Endothelial cell of umbilical vein (primary cell): ENCODE measurements around the gene MICAL3. TPM values are rescaled to one million over a fixed set of nuclear protein-coding genes. Genes with fewer than 3 reads are reported as not detected.

Source experiments
- BruUV-seq: library from RNA; stranded (reverse); fragments of 400-500 nt; replicated peaks from 2 replicates; lab custom pipeline; 2021; lab: Mats Ljungman, UMichigan
- CTCF ChIA-PET: fragments of 300-600, 350-600 bp; sonication (Branson Sonifier 250); formaldehyde crosslinking; loops from one replicate; lab custom pipeline; 2021; ENCODE audit warnings: antibody characterized with exemption, inconsistent platforms; lab: Charles Lee
- POLR2A ChIA-PET: fragments of 300-600, 350-600 bp; sonication (Branson Sonifier 250); formaldehyde crosslinking; loops from one replicate; lab custom pipeline; 2021; ENCODE audit warnings: antibody characterized with exemption, inconsistent platforms; lab: Charles Lee
- DNase-seq: peaks from one replicate; pipeline ENCODE4 v3.0.0-alpha.2; 2011; ENCODE audit warnings: low read depth, low spot score
- FAIRE-seq: peaks from 2 replicates; lab custom pipeline; 2011; peaks lifted over from hg19 to GRCh38; lab: Jason Lieb, UNC
- H2AFZ ChIP-seq: 2 replicates; pipeline ENCODE4 v1.6.0; 2012; ENCODE audit warnings: low read depth, low read length, control low read depth, inconsistent platforms
- H3K27ac ChIP-seq: 2 replicates; pipeline ENCODE4 v1.5.1; 2011; ENCODE audit warnings: low read depth, mild to moderate bottlenecking, control low read depth, low read length, moderate library complexity; ENCODE audit not compliant: insufficient read depth
- H3K27me3 ChIP-seq, 2 experiments: 2 replicates each; pipeline versions ENCODE4 v1.6.0 to v1.6.1; 2011; ENCODE audit warnings: low read length in 2 of 2, mixed read lengths in 1 of 2; ENCODE audit not compliant: control insufficient read depth in 2 of 2, insufficient read depth in 2 of 2
- H3K36me3 ChIP-seq, 2 experiments: 2 replicates in 1 of 2; 3 replicates in 1 of 2; pipeline ENCODE4 v1.5.1; 2011; ENCODE audit warnings: low read length in 2 of 2, mild to moderate bottlenecking in 1 of 2, moderate library complexity in 1 of 2; ENCODE audit not compliant: control insufficient read depth in 2 of 2, insufficient read depth in 2 of 2; ENCODE audit errors: extremely low read depth in 1 of 2
- H3K4me1 ChIP-seq: 3 replicates; pipeline ENCODE4 v1.5.1; 2011; ENCODE audit warnings: mild to moderate bottlenecking, low read length; ENCODE audit not compliant: control insufficient read depth, insufficient read depth; ENCODE audit errors: extremely low read depth
- H3K4me2 ChIP-seq: 2 replicates; pipeline ENCODE4 v1.6.1; 2011; ENCODE audit warnings: low read length, control low read depth, mixed read lengths; ENCODE audit not compliant: insufficient read depth
- H3K4me3 ChIP-seq, 3 experiments: fragments of 200-600 bp in 1 of 3; sonication (generic), shearing (Covaris generic) in 1 of 3; replicated peaks in 1 of 3; 2 replicates each; pipeline ENCODE4 v1.5.1; 2011 to 2016; ENCODE audit warnings: control low read depth in 3 of 3, low read length in 3 of 3, mild to moderate bottlenecking in 2 of 3, inconsistent platforms in 1 of 3, low read depth in 1 of 3, moderate library complexity in 1 of 3; ENCODE audit not compliant: insufficient read depth in 1 of 3
- H3K79me2 ChIP-seq: 2 replicates; pipeline ENCODE4 v1.6.0; 2012; ENCODE audit warnings: low read length, inconsistent platforms; ENCODE audit not compliant: control insufficient read depth, insufficient read depth
- H3K9ac ChIP-seq: replicated peaks from 2 replicates; pipeline ENCODE3; 2011; ENCODE audit warnings: low read length, control low read depth; ENCODE audit not compliant: insufficient read depth; ENCODE audit errors: extremely low read depth
- H3K9me1 ChIP-seq: replicated peaks from 3 replicates; pipeline ENCODE4 v1.6.0; 2011; ENCODE audit warnings: mild to moderate bottlenecking, low read length; ENCODE audit not compliant: control insufficient read depth, insufficient read depth; ENCODE audit errors: extremely low read depth
- H3K9me3 ChIP-seq: replicated peaks from 2 replicates; pipeline ENCODE4 v1.5.1; 2012; ENCODE audit warnings: low read length, inconsistent platforms; ENCODE audit not compliant: control insufficient read depth, insufficient read depth
- H4K20me1 ChIP-seq: replicated peaks from 2 replicates; pipeline ENCODE3; 2011; ENCODE audit warnings: mild to moderate bottlenecking, low read length; ENCODE audit not compliant: control insufficient read depth, insufficient read depth; ENCODE audit errors: extremely low read depth
- EZH2 ChIP-seq: IDR thresholded peaks from 2 replicates; pipeline ENCODE4 v1.6.1; 2012; ENCODE audit warnings: borderline replicate concordance, low read depth, mild to moderate bottlenecking, moderate library complexity, low read length, inconsistent platforms; ENCODE audit not compliant: severe bottlenecking
- FOS ChIP-seq: IDR thresholded peaks from 2 replicates; pipeline ENCODE4 v1.6.1; 2011; ENCODE audit warnings: mild to moderate bottlenecking, low read length, moderate library complexity, borderline replicate concordance; ENCODE audit not compliant: insufficient read depth
- GATA2 ChIP-seq: IDR thresholded peaks from 2 replicates; pipeline ENCODE4 v1.7.0; 2011; ENCODE audit warnings: low read depth, mild to moderate bottlenecking, moderate library complexity, mixed read lengths, low read length; ENCODE audit not compliant: insufficient read length, insufficient read depth
- JUN ChIP-seq: IDR thresholded peaks from 2 replicates; pipeline ENCODE4 v1.6.1; 2011; ENCODE audit warnings: borderline replicate concordance, low read depth; ENCODE audit not compliant: insufficient read length, insufficient read depth
- MAX ChIP-seq: IDR thresholded peaks from 2 replicates; pipeline ENCODE4 v1.6.1; 2011; ENCODE audit not compliant: insufficient read depth, insufficient read length
- MYC ChIP-seq: IDR thresholded peaks from one replicate; pipeline ENCODE4 v1.6.1; 2011; ENCODE audit warnings: mild to moderate bottlenecking, low read depth, low read length
- POLR2A ChIP-seq: IDR thresholded peaks from 2 replicates; pipeline ENCODE4 v1.6.1; 2012; ENCODE audit warnings: low read depth, mild to moderate bottlenecking, control low read depth, low read length
- POLR2AphosphoS5 ChIP-seq: IDR thresholded peaks from 2 replicates; pipeline ENCODE4 v1.6.1; 2012; ENCODE audit warnings: low read depth, mild to moderate bottlenecking, control low read depth, low read length, moderate library complexity; ENCODE audit not compliant: insufficient read depth
- dilution Hi-C: fragments of 300-500 bp; cut with MboI; formaldehyde crosslinking; loops from one replicate; pipeline ENCODE4 v1.15.0; 2019; ENCODE audit warnings: low sequenced_read_pairs; ENCODE audit not compliant: extremely low pct_ligation_motif_present
- intact Hi-C: fragments of 100-400 bp; cut with micrococcal nuclease; formaldehyde crosslinking; loops from one replicate; pipeline ENCODE4 v1.10.0; 2022
- polyA plus RNA-seq, 4 experiments: library from polyadenylated mRNA; depleted of rRNA in 3 of 4; stranded (reverse) in 3 of 4; unstranded in 1 of 4; fragments of >200 nt; gene quantifications; 2 replicates each; pipeline versions ENCODE4 v1.2.1 to v1.2.3, GENCODE V29; 2011 to 2012; ENCODE audit warnings: missing spikeins in 1 of 4
- total RNA-seq: library from RNA; stranded (reverse); gene quantifications from 2 replicates; pipeline ENCODE4 v1.2.3, GENCODE V29; 2021
- TF ChIP-seq, protein P1 (sequence below), 2 donors: IDR thresholded peaks; 1 replicate in 1 of 2; 2 replicates in 1 of 2; pipeline ENCODE4 v1.5.1; 2011; ENCODE audit warnings: low read length in 2 of 2, mild to moderate bottlenecking in 2 of 2, moderate library complexity in 2 of 2, control low read depth in 1 of 2, inconsistent platforms in 1 of 2, low read depth in 1 of 2; ENCODE audit not compliant: insufficient read depth in 1 of 2; ENCODE audit errors: extremely low read depth in 1 of 2

MICAL3 gene
- total and polyA plus RNA-seq, 2 donors (not counting 3 experiments of a cell fraction or from before 2014, with no cell fraction given), result 14.5 to 63.7 TPM

GRCh38 chr22:18013947-18014346 is 10.4 kb downstream of the MICAL3 start:
- H3K27me3 ChIP-seq, result no peaks in the 10 kb centered on the region
- dilution Hi-C loops, result no loop called here
- H3K4me3 ChIP-seq, result no peak overlapping the region
- BruUV-seq, result no TSS peak
- H2AFZ ChIP-seq, result no peak overlapping the region
- H3K9ac ChIP-seq, result no peak overlapping the region
- no peak overlapping the region for H3K27ac ChIP-seq
- H3K9me1 ChIP-seq, result no peaks in the 10 kb centered on the region
- intact Hi-C loops, result no loop called here
- no peaks in the 10 kb centered on the region for H3K4me1 ChIP-seq
- H3K79me2 ChIP-seq, result no peaks in the 10 kb centered on the region
- no peaks in the 10 kb centered on the region for H3K9me3 ChIP-seq
- no peak for DNase-seq
- no peaks in the 10 kb centered on the region for H3K36me3 ChIP-seq
- no peak for TF ChIP-seq FOS
- TF ChIP-seq POLR2AphosphoS5, result no peak
- TF ChIP-seq POLR2A, result no peak
- no peak for TF ChIP-seq GATA2
- no peak for TF ChIP-seq JUN
- no peak for TF ChIP-seq MAX
- TF ChIP-seq, protein P1, sequence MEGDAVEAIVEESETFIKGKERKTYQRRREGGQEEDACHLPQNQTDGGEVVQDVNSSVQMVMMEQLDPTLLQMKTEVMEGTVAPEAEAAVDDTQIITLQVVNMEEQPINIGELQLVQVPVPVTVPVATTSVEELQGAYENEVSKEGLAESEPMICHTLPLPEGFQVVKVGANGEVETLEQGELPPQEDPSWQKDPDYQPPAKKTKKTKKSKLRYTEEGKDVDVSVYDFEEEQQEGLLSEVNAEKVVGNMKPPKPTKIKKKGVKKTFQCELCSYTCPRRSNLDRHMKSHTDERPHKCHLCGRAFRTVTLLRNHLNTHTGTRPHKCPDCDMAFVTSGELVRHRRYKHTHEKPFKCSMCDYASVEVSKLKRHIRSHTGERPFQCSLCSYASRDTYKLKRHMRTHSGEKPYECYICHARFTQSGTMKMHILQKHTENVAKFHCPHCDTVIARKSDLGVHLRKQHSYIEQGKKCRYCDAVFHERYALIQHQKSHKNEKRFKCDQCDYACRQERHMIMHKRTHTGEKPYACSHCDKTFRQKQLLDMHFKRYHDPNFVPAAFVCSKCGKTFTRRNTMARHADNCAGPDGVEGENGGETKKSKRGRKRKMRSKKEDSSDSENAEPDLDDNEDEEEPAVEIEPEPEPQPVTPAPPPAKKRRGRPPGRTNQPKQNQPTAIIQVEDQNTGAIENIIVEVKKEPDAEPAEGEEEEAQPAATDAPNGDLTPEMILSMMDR (IDR thresholded peaks at IDR 0.05; ENCODE audit: extremely low read depth in 1 of 2, insufficient read depth in 1 of 2, low read depth in 1 of 2, low read length in 2 of 2), result no peak
- no peak for TF ChIP-seq MYC
- TF ChIP-seq EZH2, result no peak
- no peak overlapping the region for H3K4me2 ChIP-seq
- ChIA-PET CTCF (interaction anchor here (1.0 to 3.5 kb wide), 2 partner anchors 11 to 62 kb away, joined by 5 to 10 read pairs; no protein-coding TSS in a partner anchor), POLR2A (no interaction called here)
- no peak for FAIRE-seq
- H4K20me1 ChIP-seq, result no peaks in the 10 kb centered on the region
